Neural cell (in vitro differentiated cells): ENCODE data around the gene DYDC2.

Experiments
- CTCF ChIP-seq: fragments of 450-650 bp; IDR thresholded peaks from 2 replicates; pipeline ENCODE4 v1.5.1; 2014; ENCODE audit warnings: antibody characterized with exemption, mild to moderate bottlenecking, moderate library complexity; ENCODE audit not compliant: poor library complexity, severe bottlenecking
- EP300 ChIP-seq: fragments of 450-650 bp; conservative IDR thresholded peaks from 2 replicates; pipeline ENCODE4 v1.6.1; 2014; ENCODE audit warnings: antibody characterized with exemption, mild to moderate bottlenecking, moderate library complexity; ENCODE audit not compliant: poor library complexity, severe bottlenecking
- EZH2 ChIP-seq: fragments of 200-600, 300-800 bp; shearing (Covaris generic), sonication (generic); IDR thresholded peaks from 2 replicates; pipeline ENCODE4 v1.6.1; 2014; ENCODE audit warnings: antibody characterized with exemption, low read length, borderline replicate concordance, mild to moderate bottlenecking; ENCODE audit not compliant: insufficient read depth, poor library complexity, severe bottlenecking
- POLR2AphosphoS5 ChIP-seq: IDR thresholded peaks from 2 replicates; pipeline ENCODE4 v1.6.1; 2012
- RAD21 ChIP-seq: fragments of 450-650 bp; conservative IDR thresholded peaks from 2 replicates; pipeline ENCODE4 v1.6.1; 2014; ENCODE audit warnings: antibody characterized with exemption, mild to moderate bottlenecking, moderate library complexity
- REST ChIP-seq: IDR thresholded peaks from 2 replicates; pipeline ENCODE4 v1.6.1; 2012; ENCODE audit warnings: borderline replicate concordance

- TF ChIP-seq RAD21 (no peak), CTCF (no peak), POLR2AphosphoS5 (no peak), EZH2 (no peak), EP300 (no peak), REST (no peak)
Observed at GRCh38 chr10:80318742-80319141, 37.8 kb upstream of the DYDC2 start.
